OCI-LY7 (cell line): ENCODE data around the gene EGFL7. TPM values are rescaled to one million over a fixed set of nuclear protein-coding genes. Genes with fewer than 3 reads are reported as not detected.

Experiments
- BruUV-seq: library from RNA; stranded (reverse); fragments of 400-500 nt; replicated peaks from 2 replicates; lab custom pipeline; 2021; lab: Mats Ljungman, UMichigan
- CTCF ChIA-PET: fragments of 300-600 bp; sonication (Branson Sonifier 250); formaldehyde crosslinking; loops from one replicate; lab custom pipeline; 2022; ENCODE audit warnings: antibody characterized with exemption; ENCODE audit not compliant: unreplicated experiment; lab: Charles Lee
- POLR2A ChIA-PET: fragments of 300-600 bp; sonication (Branson Sonifier 250); formaldehyde crosslinking; loops from one replicate; lab custom pipeline; 2022; ENCODE audit warnings: antibody characterized with exemption; lab: Charles Lee
- DNase-seq: peaks from one replicate; pipeline ENCODE4 v3.0.0-alpha.2; 2015; ENCODE audit warnings: low spot score
- H2AFZ ChIP-seq: fragments of 200-600 bp; sonication (generic), shearing (Covaris generic); 2 replicates; pipeline ENCODE4 v1.6.1; 2014; ENCODE audit warnings: mild to moderate bottlenecking, antibody characterized with exemption, low read length, moderate library complexity
- H3K27ac ChIP-seq: fragments of 200-600 bp; sonication (generic); 2 replicates; pipeline ENCODE4 v1.5.1; 2014; ENCODE audit warnings: mixed run types, low read depth, mild to moderate bottlenecking, moderate library complexity, low read length, inconsistent platforms; ENCODE audit not compliant: poor library complexity, severe bottlenecking
- H3K36me3 ChIP-seq: fragments of 200-600 bp; sonication (generic); 2 replicates; pipeline ENCODE4 v1.6.1; 2014; ENCODE audit warnings: mild to moderate bottlenecking, antibody characterized with exemption, low read length, moderate library complexity, mixed read lengths; ENCODE audit not compliant: insufficient read depth
- H3K4me1 ChIP-seq: fragments of 200-600 bp; sonication (generic); 2 replicates; pipeline ENCODE4 v1.5.1; 2014; ENCODE audit warnings: mild to moderate bottlenecking, low read length; ENCODE audit not compliant: insufficient read depth, poor library complexity, severe bottlenecking
- H3K4me2 ChIP-seq: fragments of 200-600 bp; sonication (generic); 2 replicates; pipeline ENCODE4 v1.6.1; 2014; ENCODE audit warnings: mild to moderate bottlenecking, low read length
- H3K4me3 ChIP-seq: fragments of 200-600 bp; sonication (generic); 2 replicates; pipeline ENCODE4 v1.5.1; 2014; ENCODE audit warnings: mild to moderate bottlenecking, low read depth, low read length; ENCODE audit not compliant: poor library complexity, severe bottlenecking
- H3K79me2 ChIP-seq: fragments of 200-600 bp; sonication (generic); 2 replicates; pipeline ENCODE4 v1.6.1; 2016; ENCODE audit warnings: low read depth, mild to moderate bottlenecking, low read length, moderate library complexity, mixed read lengths; ENCODE audit not compliant: insufficient read depth
- H3K9me2 ChIP-seq: fragments of 200-600 bp; sonication (generic); 2 replicates; pipeline ENCODE4 v1.6.1; 2016; ENCODE audit warnings: mild to moderate bottlenecking, low read length, mixed read lengths; ENCODE audit not compliant: insufficient read depth
- H3K9me3 ChIP-seq: fragments of 200-600 bp; sonication (generic); 2 replicates; pipeline ENCODE4 v1.6.1; 2014; ENCODE audit warnings: mild to moderate bottlenecking, mixed run types, low read length, mixed read lengths
- H4K20me1 ChIP-seq: fragments of 200-600 bp; sonication (generic); 2 replicates; pipeline ENCODE4 v1.6.1; 2014; ENCODE audit warnings: mild to moderate bottlenecking, antibody characterized with exemption, low read length, moderate library complexity, mixed read lengths; ENCODE audit not compliant: insufficient read depth
- EZH2phosphoT487 ChIP-seq: fragments of 200-600 bp; sonication (generic); IDR thresholded peaks from 2 replicates; pipeline ENCODE4 v1.6.1; 2018; ENCODE audit warnings: low read depth, borderline replicate concordance, mild to moderate bottlenecking, mixed run types, antibody characterized with exemption, low read length, moderate library complexity, mixed read lengths
- intact Hi-C: fragments of 100-400 bp; cut with micrococcal nuclease; formaldehyde crosslinking; loops from one replicate; pipeline ENCODE4 v1.10.0; 2022; ENCODE audit not compliant: unreplicated experiment
- total RNA-seq, 2 experiments: library from RNA; depleted of rRNA in 1 of 2; stranded (reverse); fragments of >200 nt in 1 of 2; shearing (Covaris generic) in 1 of 2; gene quantifications; 2 replicates each; pipeline ENCODE4 v1.2.3, GENCODE V29; 2014 to 2022
- TF ChIP-seq, protein P1 (sequence below): fragments of 200-600 bp; sonication (generic); conservative IDR thresholded peaks from 2 replicates; pipeline ENCODE4 v1.5.1; 2014; ENCODE audit warnings: mild to moderate bottlenecking, antibody characterized with exemption, low read length, moderate library complexity, mixed read lengths

The EGFL7 gene
- total RNA-seq, 2 experiments from 2014 or later, result not detected

DNA sequence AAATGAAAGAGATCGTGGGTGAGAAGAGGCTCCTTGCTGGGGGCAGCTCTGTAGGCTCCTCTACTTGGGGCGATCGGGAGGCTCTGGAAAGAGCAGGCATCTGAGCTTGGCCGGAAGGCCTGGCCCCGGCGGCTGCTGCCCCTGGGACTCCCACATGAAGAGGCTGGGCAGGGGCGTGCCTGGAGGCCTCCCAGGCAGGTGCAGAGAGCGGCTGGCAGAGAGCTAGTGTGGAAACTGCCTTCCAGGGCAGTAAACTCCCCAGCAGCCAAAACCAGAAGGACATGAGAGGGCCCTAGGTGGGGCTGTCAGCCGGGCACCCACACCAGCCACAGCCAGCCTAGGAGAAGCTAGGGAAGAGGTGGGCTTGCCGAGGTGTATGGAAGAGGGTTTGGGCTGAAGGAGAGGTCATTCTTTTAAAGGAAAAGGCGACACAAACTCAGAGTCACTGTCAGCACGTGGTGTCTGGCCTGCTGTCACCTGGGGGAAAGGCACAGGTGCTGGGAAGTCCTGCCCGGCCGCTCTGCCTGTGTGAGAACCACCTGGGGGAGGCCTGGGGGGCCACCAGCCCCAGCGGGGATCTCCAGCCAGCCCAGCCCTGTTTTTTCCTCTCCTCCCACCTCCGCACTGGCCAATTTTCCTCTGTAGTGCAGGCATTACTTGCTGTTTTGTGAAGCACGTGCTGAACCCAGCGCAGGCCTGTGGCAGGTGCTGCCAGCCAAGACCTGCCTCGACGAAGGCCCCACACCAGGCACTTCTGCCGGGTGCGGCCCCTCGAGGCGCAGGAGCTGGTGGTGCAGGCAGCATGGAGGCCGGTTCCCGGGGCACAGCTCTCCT, 44.8 kb upstream of the EGFL7 start:
- H3K4me1 ChIP-seq, result peaks cover 20% of the 10 kb centered on the region
- BruUV-seq, result no TSS peak
- H3K4me2 ChIP-seq, result peak overlapping the region; percentile 17; the same call in 1 of the 2 replicates
- intact Hi-C loops, result no loop called here
- peak; percentile 49 for DNase-seq
- ChIA-PET CTCF (interaction anchor here (0.7 kb wide), 1 partner anchor 59 kb away, joined by 3 read pairs; no protein-coding TSS in a partner anchor), POLR2A (no interaction called here)
- no peaks in the 10 kb centered on the region for H4K20me1 ChIP-seq
- H3K9me3 ChIP-seq, result no peaks in the 10 kb centered on the region
- TF ChIP-seq EZH2phosphoT487, result no peak
- TF ChIP-seq, protein P1, sequence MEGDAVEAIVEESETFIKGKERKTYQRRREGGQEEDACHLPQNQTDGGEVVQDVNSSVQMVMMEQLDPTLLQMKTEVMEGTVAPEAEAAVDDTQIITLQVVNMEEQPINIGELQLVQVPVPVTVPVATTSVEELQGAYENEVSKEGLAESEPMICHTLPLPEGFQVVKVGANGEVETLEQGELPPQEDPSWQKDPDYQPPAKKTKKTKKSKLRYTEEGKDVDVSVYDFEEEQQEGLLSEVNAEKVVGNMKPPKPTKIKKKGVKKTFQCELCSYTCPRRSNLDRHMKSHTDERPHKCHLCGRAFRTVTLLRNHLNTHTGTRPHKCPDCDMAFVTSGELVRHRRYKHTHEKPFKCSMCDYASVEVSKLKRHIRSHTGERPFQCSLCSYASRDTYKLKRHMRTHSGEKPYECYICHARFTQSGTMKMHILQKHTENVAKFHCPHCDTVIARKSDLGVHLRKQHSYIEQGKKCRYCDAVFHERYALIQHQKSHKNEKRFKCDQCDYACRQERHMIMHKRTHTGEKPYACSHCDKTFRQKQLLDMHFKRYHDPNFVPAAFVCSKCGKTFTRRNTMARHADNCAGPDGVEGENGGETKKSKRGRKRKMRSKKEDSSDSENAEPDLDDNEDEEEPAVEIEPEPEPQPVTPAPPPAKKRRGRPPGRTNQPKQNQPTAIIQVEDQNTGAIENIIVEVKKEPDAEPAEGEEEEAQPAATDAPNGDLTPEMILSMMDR, result no peak
- no peak overlapping the region for H3K4me3 ChIP-seq
- H3K79me2 ChIP-seq, result no peaks in the 10 kb centered on the region
- no peaks in the 10 kb centered on the region for H3K9me2 ChIP-seq
- H3K36me3 ChIP-seq, result no peaks in the 10 kb centered on the region
- no peak overlapping the region; the same call in 1 of the 2 replicates for H2AFZ ChIP-seq
- peak overlapping the region; percentile 6 for H3K27ac ChIP-seq

DNA sequence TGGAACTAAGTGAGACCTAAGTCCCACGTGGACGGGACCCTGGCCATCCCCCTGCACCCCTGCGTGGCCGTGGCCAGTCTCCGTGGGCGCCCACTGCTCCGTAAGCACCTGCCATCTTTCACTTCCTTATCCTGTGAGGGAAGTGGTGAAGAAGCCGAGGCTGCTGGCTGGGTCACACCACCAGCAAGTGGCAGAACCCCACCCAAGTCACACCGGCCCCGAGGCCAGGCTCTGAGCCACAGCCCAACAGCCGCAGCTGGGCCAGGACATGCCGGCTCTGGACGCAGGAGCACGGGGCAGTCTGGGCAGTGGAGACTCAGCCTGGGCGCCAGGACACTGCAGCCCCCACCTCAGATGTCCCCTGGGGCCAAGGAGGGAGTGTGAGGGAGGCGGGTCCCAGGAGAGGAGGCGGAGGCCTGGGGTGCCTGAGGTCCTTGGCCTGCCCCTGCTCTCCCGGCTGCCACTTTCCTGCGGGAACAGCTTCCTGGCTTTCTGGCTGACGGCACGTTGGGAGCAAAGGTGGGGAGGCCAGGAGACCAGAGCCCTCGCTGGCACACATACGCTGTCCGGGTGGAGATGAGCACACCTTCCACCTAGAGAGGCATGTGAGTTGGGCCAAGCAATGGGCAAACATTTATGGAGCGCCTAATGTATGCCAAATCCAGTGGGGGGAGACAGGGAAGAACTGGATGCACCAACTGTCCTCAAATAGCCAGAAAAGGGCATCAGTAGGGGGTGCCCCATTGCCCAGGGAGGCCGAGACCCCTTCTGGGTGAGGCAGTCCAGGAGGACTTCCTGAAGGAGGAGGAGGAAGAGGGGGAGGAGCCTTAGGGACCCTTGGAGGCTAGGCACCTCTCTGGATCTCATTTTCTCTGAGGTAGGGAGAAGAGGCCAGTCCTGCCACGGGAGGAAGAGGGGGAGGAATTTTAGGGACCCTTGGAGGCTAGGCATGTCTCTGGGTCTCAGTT, 43.9 kb upstream of the EGFL7 start:
- ChIA-PET POLR2A (interaction anchor here (0.7 kb wide), 1 partner anchor 1834 kb away, joined by 3 read pairs; no protein-coding TSS in a partner anchor), CTCF (interaction anchor here (0.7 kb wide), 1 partner anchor 58 kb away, joined by 3 read pairs; no protein-coding TSS in a partner anchor)
- H3K4me1 ChIP-seq, result peaks cover 20% of the 10 kb centered on the region
- peak overlapping the region; percentile 17; the same call in 1 of the 2 replicates for H3K4me2 ChIP-seq
- H3K9me2 ChIP-seq, result no peaks in the 10 kb centered on the region
- intact Hi-C loops, result no loop called here
- TF ChIP-seq, protein P1, result no peak
- no peak for TF ChIP-seq EZH2phosphoT487
- no peaks in the 10 kb centered on the region for H4K20me1 ChIP-seq
- H3K27ac ChIP-seq, result peak overlapping the region; percentile 6
- no peaks in the 10 kb centered on the region for H3K36me3 ChIP-seq
- no peaks in the 10 kb centered on the region for H3K79me2 ChIP-seq
- H2AFZ ChIP-seq, result no peak overlapping the region; the same call in 1 of the 2 replicates
- no peaks in the 10 kb centered on the region for H3K9me3 ChIP-seq
- no peak overlapping the region for H3K4me3 ChIP-seq
- peak; percentile 63 for DNase-seq
- no TSS peak for BruUV-seq
